A549 (cell line): Measurements from ENCODE around the gene HTRA3. TPM values are rescaled to one million over a fixed set of nuclear protein-coding genes. Genes with fewer than 3 reads are reported as not detected.

ENCODE experiments used
- ATAC-seq, 2 experiments: fragments of 200-7000 bp in 1 of 2; fragments of >200 bp in 1 of 2; cut with Nextera tagmentation in 1 of 2; cut with Tn5 transposase in 1 of 2; 3 replicates each; pipeline versions ENCODE4 v1.8.0 to v1.9.1; 2018 to 2020; ENCODE audit warnings: mild to moderate bottlenecking in 1 of 2, moderate library complexity in 1 of 2
- CTCF ChIA-PET: fragments of 300-600 bp; sonication (Branson Sonifier 250); formaldehyde crosslinking; extraction: SDS; loops from one replicate; lab custom pipeline; 2021; ENCODE audit warnings: antibody characterized with exemption, inconsistent platforms; lab: Yijun Ruan, JAX
- POLR2A ChIA-PET: fragments of 350-600 bp; formaldehyde crosslinking; extraction: SDS; loops from one replicate; lab custom pipeline; 2021; ENCODE audit warnings: antibody characterized with exemption, inconsistent platforms; lab: Yijun Ruan, JAX
- DNase-seq, 2 experiments: peaks; one replicate each; pipeline versions ENCODE4 v3.0.0 to v3.0.0-alpha.2; 2011 to 2016; ENCODE audit warnings: low read depth in 1 of 2, low spot score in 1 of 2
- FAIRE-seq: peaks from 2 replicates; lab custom pipeline; 2011; peaks lifted over from hg19 to GRCh38; lab: Jason Lieb, UNC
- H3K27ac ChIP-seq, 2 experiments: fragments of >200 bp; sonication (Bioruptor Twin); formaldehyde crosslinking; 3 replicates each; pipeline ENCODE4 v1.5.1; 2016 to 2017
- H3K4me1 ChIP-seq: fragments of >200 bp; sonication (Bioruptor Twin); formaldehyde crosslinking; 3 replicates; pipeline ENCODE4 v1.6.1; 2016
- H3K4me2 ChIP-seq: fragments of >200 bp; sonication (Bioruptor Twin); formaldehyde crosslinking; 3 replicates; pipeline ENCODE4 v1.6.1; 2016
- H3K4me3 ChIP-seq: fragments of >200 bp; sonication (Bioruptor Twin); formaldehyde crosslinking; 3 replicates; pipeline ENCODE4 v1.5.1; 2016
- H3K9me3 ChIP-seq: fragments of >200 bp; sonication (Bioruptor Twin); formaldehyde crosslinking; 3 replicates; pipeline ENCODE4 v1.6.1; 2016
- CBX2 ChIP-seq: fragments of 200-600 bp; sonication (generic); IDR thresholded peaks from 2 replicates; pipeline ENCODE4 v1.6.1; 2016; ENCODE audit warnings: low read depth, mild to moderate bottlenecking, borderline replicate concordance
- CEBPB ChIP-seq, 2 experiments: fragments of >200 bp in 1 of 2; sonication (Bioruptor Twin) in 1 of 2; formaldehyde crosslinking in 1 of 2; IDR thresholded peaks; 2 replicates each; pipeline ENCODE4 v1.6.1; 2012 to 2016
- ESRRA ChIP-seq: fragments of 150-350 bp; IDR thresholded peaks from 2 replicates; pipeline ENCODE4 v1.6.1; 2014; ENCODE audit warnings: mild to moderate bottlenecking, low read length, borderline replicate concordance
- FOSB ChIP-seq: fragments of 250-450 bp; sonication (Bioruptor Pico); IDR thresholded peaks from 2 replicates; pipeline ENCODE4 v1.5.0; 2020; ENCODE audit warnings: mild to moderate bottlenecking, moderate library complexity
- GATA3 ChIP-seq: IDR thresholded peaks from 2 replicates; pipeline ENCODE4 v1.6.1; 2012; ENCODE audit warnings: borderline replicate concordance
- JUN ChIP-seq, 2 experiments: fragments of >200 bp; sonication (Bioruptor Twin); formaldehyde crosslinking; IDR thresholded peaks; 2 replicates in 1 of 2; 3 replicates in 1 of 2; pipeline ENCODE4 v1.6.1; 2016 to 2017
- MAFK ChIP-seq: fragments of 450-650 bp; IDR thresholded peaks from 2 replicates; pipeline ENCODE4 v1.6.1; 2014; ENCODE audit not compliant: partially characterized antibody
- MYC ChIP-seq: IDR thresholded peaks from 2 replicates; pipeline ENCODE4 v1.6.1; 2012; ENCODE audit warnings: mild to moderate bottlenecking, inconsistent platforms, low read length, improper control_type of control experiment, borderline replicate concordance
- NR3C1 ChIP-seq: fragments of >200 bp; sonication (Bioruptor Twin); formaldehyde crosslinking; IDR thresholded peaks from 3 replicates; pipeline ENCODE4 v1.6.1; 2017
- POLR2A ChIP-seq: IDR thresholded peaks from 2 replicates; pipeline ENCODE4 v1.6.1; 2012; ENCODE audit warnings: mild to moderate bottlenecking, low read length
- RAD21 ChIP-seq, 2 experiments: fragments of >200 bp in 1 of 2; sonication (Bioruptor Twin) in 1 of 2; formaldehyde crosslinking in 1 of 2; IDR thresholded peaks in 1 of 2; conservative IDR thresholded peaks in 1 of 2; 2 replicates in 1 of 2; 3 replicates in 1 of 2; pipeline ENCODE4 v1.6.1; 2012 to 2018; ENCODE audit warnings: inconsistent platforms in 1 of 2
- RCOR1 ChIP-seq: fragments of 150-350 bp; IDR thresholded peaks from 2 replicates; pipeline ENCODE4 v1.6.1; 2014; ENCODE audit warnings: antibody characterized with exemption, low read length, low read depth
- RNF2 ChIP-seq: fragments of 200-600 bp; sonication (generic); IDR thresholded peaks from 2 replicates; pipeline ENCODE4 v1.6.1; 2016; ENCODE audit warnings: low read depth, mild to moderate bottlenecking, antibody characterized with exemption, moderate library complexity, borderline replicate concordance
- SMC3 ChIP-seq: fragments of >200 bp; sonication (Bioruptor Twin); formaldehyde crosslinking; IDR thresholded peaks from 3 replicates; pipeline ENCODE4 v1.6.1; 2018; ENCODE audit warnings: inconsistent platforms
- TFCP2L1 ChIP-seq: fragments of 250-450 bp; sonication (Bioruptor Pico); IDR thresholded peaks from 2 replicates; pipeline ENCODE4 v1.5.0; 2021; ENCODE audit warnings: mild to moderate bottlenecking
- TP53 ChIP-seq: fragments of 250-450 bp; sonication (Bioruptor Pico); IDR thresholded peaks from 2 replicates; pipeline ENCODE4 v1.5.0; 2021; ENCODE audit warnings: mild to moderate bottlenecking, moderate library complexity
- ZNF302 ChIP-seq: fragments of 250-450 bp; sonication (Bioruptor Pico); IDR thresholded peaks from 2 replicates; pipeline ENCODE4 v1.9.0; 2021; ENCODE audit warnings: inconsistent platforms, mild to moderate bottlenecking, moderate library complexity
- WGBS: methylation state at CpG from one replicate; pipeline ENCODE4 v1.1.6; 2017; ENCODE audit errors: missing lambda C conversion rate; 5-methylcytosine and 5-hydroxymethylcytosine counted together
- polyA plus RNA-seq, 4 experiments: library from polyadenylated mRNA; depleted of rRNA in 3 of 4; stranded (reverse); fragments of >200 nt; fragmentation: RNase III in 1 of 4; extraction: RNeasy Plus Mini Kit Qiagen cat#74134 plus additional on column Dnase treatment in 1 of 4; gene quantifications; 2 replicates in 3 of 4; 3 replicates in 1 of 4; pipeline ENCODE4 v1.2.3, GENCODE V29; 2011 to 2017
- TF ChIP-seq, protein P1 (sequence below): fragments of 250-450 bp; sonication (Bioruptor Pico); IDR thresholded peaks from 2 replicates; pipeline ENCODE4 v1.5.0; 2021; ENCODE audit warnings: mild to moderate bottlenecking, moderate library complexity, borderline replicate concordance
- TF ChIP-seq, protein P2 (sequence below): IDR thresholded peaks from 2 replicates; pipeline ENCODE4 v1.6.1; 2012
- TF ChIP-seq, protein P3 (sequence below): fragments of 450-650 bp; IDR thresholded peaks from 2 replicates; pipeline ENCODE4 v1.6.1; 2014; ENCODE audit warnings: antibody characterized with exemption
- TF ChIP-seq, protein P4 (sequence below): fragments of >200 bp; sonication (Bioruptor Twin); formaldehyde crosslinking; IDR thresholded peaks from 3 replicates; pipeline ENCODE4 v1.6.1; 2016

Gene HTRA3
- polyA plus RNA-seq, 2 of the 4 experiments (the other 2 are of a cell fraction), result 4.6 to 7.4 TPM

DNA sequence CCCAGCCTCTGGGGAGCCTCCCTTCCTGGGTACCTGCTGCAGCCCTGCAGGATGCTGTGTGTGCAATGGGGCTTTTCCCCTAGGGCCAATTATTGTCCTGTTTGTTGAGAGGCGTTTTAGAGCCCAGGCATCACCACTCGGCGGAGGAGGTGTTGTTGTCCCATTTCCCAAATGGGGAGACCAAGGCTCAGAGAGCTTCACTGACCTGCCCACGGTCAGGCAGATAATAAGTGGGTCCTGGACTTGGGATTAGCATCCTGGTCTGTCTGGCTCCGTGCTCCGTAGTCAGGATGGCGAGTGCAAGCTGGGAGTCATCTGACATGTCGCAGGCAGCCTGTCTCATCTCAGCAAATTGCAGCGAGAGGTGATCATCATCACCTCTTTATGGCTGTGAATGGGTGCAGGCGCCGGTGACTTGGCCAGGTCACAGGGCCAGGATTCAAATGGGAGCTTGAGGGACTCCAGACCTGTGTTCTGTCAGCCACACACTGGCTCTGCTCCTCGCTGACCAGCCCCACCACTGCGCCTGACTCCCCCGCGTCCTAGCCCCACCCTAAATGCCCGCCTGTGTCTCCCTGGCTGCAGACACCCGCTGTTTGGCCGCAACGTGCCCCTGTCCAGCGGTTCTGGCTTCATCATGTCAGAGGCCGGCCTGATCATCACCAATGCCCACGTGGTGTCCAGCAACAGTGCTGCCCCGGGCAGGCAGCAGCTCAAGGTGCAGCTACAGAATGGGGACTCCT is 16.6 kb downstream of the HTRA3 start:
- ChIA-PET POLR2A (interaction anchor here (0.5 kb wide), 1 partner anchor 19 kb away, joined by 5 read pairs; no protein-coding TSS in a partner anchor), CTCF (interaction anchor here (1.9 kb wide), 1 partner anchor 44 kb away, joined by 5 read pairs; no protein-coding TSS in a partner anchor)
- TF ChIP-seq RCOR1 (no peak), SMC3 (no peak), ESRRA (no peak), JUN (IDR thresholded peaks at IDR 0.05) (no peak), RAD21 (conservative IDR thresholded peaks at IDR 0.05 in 1 of 2, IDR thresholded peaks at IDR 0.05 in 1 of 2) (no peak)
- TF ChIP-seq, protein P1, sequence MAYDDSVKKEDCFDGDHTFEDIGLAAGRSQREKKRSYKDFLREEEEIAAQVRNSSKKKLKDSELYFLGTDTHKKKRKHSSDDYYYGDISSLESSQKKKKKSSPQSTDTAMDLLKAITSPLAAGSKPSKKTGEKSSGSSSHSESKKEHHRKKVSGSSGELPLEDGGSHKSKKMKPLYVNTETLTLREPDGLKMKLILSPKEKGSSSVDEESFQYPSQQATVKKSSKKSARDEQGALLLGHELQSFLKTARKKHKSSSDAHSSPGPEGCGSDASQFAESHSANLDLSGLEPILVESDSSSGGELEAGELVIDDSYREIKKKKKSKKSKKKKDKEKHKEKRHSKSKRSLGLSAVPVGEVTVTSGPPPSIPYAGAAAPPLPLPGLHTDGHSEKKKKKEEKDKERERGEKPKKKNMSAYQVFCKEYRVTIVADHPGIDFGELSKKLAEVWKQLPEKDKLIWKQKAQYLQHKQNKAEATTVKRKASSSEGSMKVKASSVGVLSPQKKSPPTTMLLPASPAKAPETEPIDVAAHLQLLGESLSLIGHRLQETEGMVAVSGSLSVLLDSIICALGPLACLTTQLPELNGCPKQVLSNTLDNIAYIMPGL (CRISPR knock-in tag), result no peak
- TF ChIP-seq, protein P2, sequence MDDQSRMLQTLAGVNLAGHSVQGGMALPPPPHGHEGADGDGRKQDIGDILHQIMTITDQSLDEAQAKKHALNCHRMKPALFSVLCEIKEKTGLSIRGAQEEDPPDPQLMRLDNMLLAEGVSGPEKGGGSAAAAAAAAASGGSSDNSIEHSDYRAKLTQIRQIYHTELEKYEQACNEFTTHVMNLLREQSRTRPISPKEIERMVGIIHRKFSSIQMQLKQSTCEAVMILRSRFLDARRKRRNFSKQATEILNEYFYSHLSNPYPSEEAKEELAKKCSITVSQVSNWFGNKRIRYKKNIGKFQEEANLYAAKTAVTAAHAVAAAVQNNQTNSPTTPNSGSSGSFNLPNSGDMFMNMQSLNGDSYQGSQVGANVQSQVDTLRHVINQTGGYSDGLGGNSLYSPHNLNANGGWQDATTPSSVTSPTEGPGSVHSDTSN, result no peak
- Histone ChIP-seq H3K4me2 (no peak overlapping the region), H3K4me3 (no peak overlapping the region), H3K4me1 (no peaks in the 10 kb centered on the region), H3K27ac (no peak overlapping the region), H3K9me3 (no peaks in the 10 kb centered on the region)
- DNase-seq, result no peak
- ATAC-seq, result no peak
- no peak for FAIRE-seq
- 78% methylated on average over 16 of the region's 23 CpGs for WGBS

DNA sequence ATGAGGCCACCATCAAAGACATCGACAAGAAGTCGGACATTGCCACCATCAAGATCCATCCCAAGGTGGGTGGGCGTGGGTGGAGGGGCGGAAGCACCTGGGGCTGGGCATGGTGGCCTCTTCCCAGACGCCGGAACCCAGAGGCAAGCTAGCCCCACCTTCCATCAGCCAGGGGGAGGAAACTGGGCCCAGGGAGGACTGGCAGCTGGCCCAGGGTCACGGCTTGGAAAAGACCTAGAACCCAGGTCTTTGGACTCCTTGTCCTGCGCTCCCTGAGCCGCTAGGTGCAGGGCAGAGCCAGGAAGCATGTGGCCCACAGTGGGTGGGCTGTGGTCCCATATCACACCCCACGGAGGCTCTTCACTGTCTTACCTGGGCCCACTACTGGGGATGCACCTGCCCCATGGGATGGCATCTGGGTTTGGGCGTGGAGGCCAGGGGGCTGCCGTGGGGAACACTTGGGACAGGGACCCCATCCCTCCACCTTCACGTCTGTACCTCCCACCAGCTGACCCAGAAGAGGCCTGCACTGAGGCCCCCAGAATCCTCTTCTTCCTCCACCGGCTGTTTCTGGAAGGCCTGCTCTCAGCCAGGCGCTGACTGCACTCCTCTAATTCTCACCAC is 17.3 kb downstream of the HTRA3 start:
- TF ChIP-seq ZNF302 (CRISPR knock-in tag), result no peak
- no peak for TF ChIP-seq MAFK
- TF ChIP-seq RAD21 (conservative IDR thresholded peaks at IDR 0.05 in 1 of 2, IDR thresholded peaks at IDR 0.05 in 1 of 2), result no peak
- no peak for TF ChIP-seq RNF2
- TF ChIP-seq FOSB, result no peak
- no peak for TF ChIP-seq CEBPB (IDR thresholded peaks at IDR 0.05)
- no peak for TF ChIP-seq NR3C1
- TF ChIP-seq POLR2A, result no peak
- TF ChIP-seq, protein P3, sequence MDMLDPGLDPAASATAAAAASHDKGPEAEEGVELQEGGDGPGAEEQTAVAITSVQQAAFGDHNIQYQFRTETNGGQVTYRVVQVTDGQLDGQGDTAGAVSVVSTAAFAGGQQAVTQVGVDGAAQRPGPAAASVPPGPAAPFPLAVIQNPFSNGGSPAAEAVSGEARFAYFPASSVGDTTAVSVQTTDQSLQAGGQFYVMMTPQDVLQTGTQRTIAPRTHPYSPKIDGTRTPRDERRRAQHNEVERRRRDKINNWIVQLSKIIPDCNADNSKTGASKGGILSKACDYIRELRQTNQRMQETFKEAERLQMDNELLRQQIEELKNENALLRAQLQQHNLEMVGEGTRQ, result no peak
- no peak for TF ChIP-seq MYC
- no peak for TF ChIP-seq TP53 (CRISPR knock-in tag)
- TF ChIP-seq GATA3, result no peak
- no peak for TF ChIP-seq SMC3
- no peak for TF ChIP-seq TFCP2L1 (CRISPR knock-in tag)
- no peak for TF ChIP-seq CBX2
- TF ChIP-seq, protein P4, sequence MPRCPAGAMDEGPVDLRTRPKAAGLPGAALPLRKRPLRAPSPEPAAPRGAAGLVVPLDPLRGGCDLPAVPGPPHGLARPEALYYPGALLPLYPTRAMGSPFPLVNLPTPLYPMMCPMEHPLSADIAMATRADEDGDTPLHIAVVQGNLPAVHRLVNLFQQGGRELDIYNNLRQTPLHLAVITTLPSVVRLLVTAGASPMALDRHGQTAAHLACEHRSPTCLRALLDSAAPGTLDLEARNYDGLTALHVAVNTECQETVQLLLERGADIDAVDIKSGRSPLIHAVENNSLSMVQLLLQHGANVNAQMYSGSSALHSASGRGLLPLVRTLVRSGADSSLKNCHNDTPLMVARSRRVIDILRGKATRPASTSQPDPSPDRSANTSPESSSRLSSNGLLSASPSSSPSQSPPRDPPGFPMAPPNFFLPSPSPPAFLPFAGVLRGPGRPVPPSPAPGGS, result no peak
- POLR2A ChIA-PET, result interaction anchor here (0.5 kb wide), 1 partner anchor 18 kb away, joined by 5 read pairs; no protein-coding TSS in a partner anchor
- no peaks in the 10 kb centered on the region for H3K9me3 ChIP-seq

More for the DNA sequence above, 17.3 kb downstream of the HTRA3 start:
- ATAC-seq, result no peak
- 87% methylated on average over 7 of the region's 15 CpGs for WGBS
- no peak overlapping the region for H3K27ac ChIP-seq
- no peak overlapping the region for H3K4me2 ChIP-seq
- H3K4me3 ChIP-seq, result no peak overlapping the region
- no peaks in the 10 kb centered on the region for H3K4me1 ChIP-seq
- FAIRE-seq, result no peak
- CTCF ChIA-PET, result interaction anchor here (1.9 kb wide), 1 partner anchor 44 kb away, joined by 5 read pairs; no protein-coding TSS in a partner anchor
- DNase-seq, result no peak
